DOHH2 (cell line): ENCODE results near the gene ZFR.

Experiments
- H3F3A ChIP-seq: fragments of 200-600 bp; sonication (generic), shearing (Covaris generic); 2 replicates; pipeline ENCODE4 v1.6.0; 2016; ENCODE audit warnings: antibody characterized with exemption, mild to moderate bottlenecking; ENCODE audit not compliant: control insufficient read depth, insufficient read depth
- H3K27ac ChIP-seq: fragments of 200-600 bp; sonication (generic); 2 replicates; pipeline ENCODE4 v1.5.1; 2014; ENCODE audit warnings: low read depth, mild to moderate bottlenecking, low read length, moderate library complexity
- H3K27me3 ChIP-seq: fragments of 200-600 bp; sonication (generic); 2 replicates; pipeline ENCODE4 v1.6.1; 2014; ENCODE audit warnings: mild to moderate bottlenecking, low read length, mixed read lengths; ENCODE audit not compliant: control insufficient read depth
- H3K36me3 ChIP-seq: fragments of 200-600 bp; sonication (generic); 2 replicates; pipeline ENCODE4 v1.6.1; 2014; ENCODE audit warnings: mild to moderate bottlenecking, low read length, moderate library complexity, mixed read lengths; ENCODE audit not compliant: control insufficient read depth
- H3K4me1 ChIP-seq: fragments of 200-600 bp; sonication (generic); 2 replicates; pipeline ENCODE4 v1.6.1; 2014; ENCODE audit warnings: mild to moderate bottlenecking, low read length, mixed read lengths; ENCODE audit not compliant: control insufficient read depth
- H3K4me2 ChIP-seq: fragments of 200-600 bp; sonication (generic); 2 replicates; pipeline ENCODE4 v1.6.0; 2014; ENCODE audit warnings: mild to moderate bottlenecking, low read length, moderate library complexity
- H3K4me3 ChIP-seq: fragments of 200-600 bp; sonication (generic); 2 replicates; pipeline ENCODE4 v1.5.1; 2014; ENCODE audit warnings: mild to moderate bottlenecking, low read length, mixed read lengths
- H3K79me2 ChIP-seq: fragments of 200-600 bp; sonication (generic); 2 replicates; pipeline ENCODE4 v1.6.1; 2014; ENCODE audit warnings: mild to moderate bottlenecking, low read length, mixed read lengths; ENCODE audit not compliant: control insufficient read depth
- H3K9me2 ChIP-seq: fragments of 200-600 bp; sonication (generic); replicated peaks from 2 replicates; pipeline ENCODE4 v1.6.1; 2014; ENCODE audit warnings: mild to moderate bottlenecking, low read length, mixed read lengths; ENCODE audit not compliant: control insufficient read depth
- H3K9me3 ChIP-seq: fragments of 200-600 bp; sonication (generic); 2 replicates; pipeline ENCODE4 v1.6.1; 2014; ENCODE audit warnings: antibody characterized with exemption, low read length, mixed read lengths; ENCODE audit not compliant: control insufficient read depth, insufficient read depth
- H4K20me1 ChIP-seq: fragments of 200-600 bp; sonication (generic); 2 replicates; pipeline ENCODE4 v1.6.0; 2014; ENCODE audit warnings: low read depth, mild to moderate bottlenecking, antibody characterized with exemption, low read length, moderate library complexity; ENCODE audit not compliant: control insufficient read depth, insufficient read depth
- CTCF ChIP-seq: fragments of 200-600 bp; sonication (generic); IDR thresholded peaks from one replicate; pipeline ENCODE4 v1.5.1; 2014; ENCODE audit warnings: antibody characterized with exemption, mild to moderate bottlenecking, low read depth, low read length; ENCODE audit not compliant: poor library complexity, severe bottlenecking
- EZH2phosphoT487 ChIP-seq: fragments of 200-600 bp; sonication (generic); IDR thresholded peaks from 2 replicates; pipeline ENCODE4 v1.6.1; 2017; ENCODE audit warnings: borderline replicate concordance, mild to moderate bottlenecking, antibody characterized with exemption, low read length, moderate library complexity, mixed read lengths

ZFR gene

DNA sequence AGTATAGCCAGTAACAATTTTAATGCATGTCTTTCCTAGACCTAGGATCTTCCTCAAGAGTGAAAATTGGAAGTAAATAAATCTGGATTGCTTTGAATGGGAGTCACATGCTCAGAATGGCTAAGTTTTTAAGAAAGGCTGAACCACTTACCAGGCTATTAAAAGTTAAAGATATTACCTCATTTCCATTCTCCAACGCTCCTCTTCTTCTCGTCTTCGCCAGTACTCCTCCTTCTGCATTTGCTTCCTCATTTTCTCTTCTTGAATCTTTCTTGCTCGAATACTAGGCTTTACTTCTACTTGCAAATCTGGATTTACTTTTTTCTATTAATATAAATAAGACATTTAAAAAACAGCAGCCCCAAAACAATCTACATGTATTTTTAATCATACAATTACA, 49.6 kb downstream of the ZFR start:
- H4K20me1 ChIP-seq: no peaks in the 10 kb centered on the region
- no peaks in the 10 kb centered on the region for H3K4me1 ChIP-seq
- TF ChIP-seq CTCF (no peak), EZH2phosphoT487 (no peak)
- H3K79me2 ChIP-seq: no peaks in the 10 kb centered on the region
- no peaks in the 10 kb centered on the region for H3K9me3 ChIP-seq
- H3K4me3 ChIP-seq: no peak overlapping the region
- no peaks in the 10 kb centered on the region for H3K27me3 ChIP-seq
- H3K9me2 ChIP-seq: no peaks in the 10 kb centered on the region
- H3K27ac ChIP-seq: no peak overlapping the region
- peaks cover 71% of the 10 kb centered on the region for H3K36me3 ChIP-seq
- H3F3A ChIP-seq: 0 out of 2 replicates have a peak, but pooled peaks cover 3% of the 10 kb centered on the region
- H3K4me2 ChIP-seq: no peak overlapping the region

- no peak for TF ChIP-seq EZH2phosphoT487
- no peak for TF ChIP-seq CTCF
- H3K79me2 ChIP-seq: no peaks in the 10 kb centered on the region
- H3K27me3 ChIP-seq: no peaks in the 10 kb centered on the region
- no peak overlapping the region for H3K4me2 ChIP-seq
- H3F3A ChIP-seq: 0 out of 2 replicates have a peak, but pooled peaks cover 3% of the 10 kb centered on the region
- H3K9me2 ChIP-seq: no peaks in the 10 kb centered on the region
- no peaks in the 10 kb centered on the region for H4K20me1 ChIP-seq
- H3K9me3 ChIP-seq: no peaks in the 10 kb centered on the region
- H3K27ac ChIP-seq: no peak overlapping the region
- no peaks in the 10 kb centered on the region for H3K4me1 ChIP-seq
- H3K36me3 ChIP-seq: peaks cover 75% of the 10 kb centered on the region
- no peak overlapping the region for H3K4me3 ChIP-seq
These were observed 52.5 kb downstream of the ZFR start for GRCh38 chr5:32392039-32392438.

DNA sequence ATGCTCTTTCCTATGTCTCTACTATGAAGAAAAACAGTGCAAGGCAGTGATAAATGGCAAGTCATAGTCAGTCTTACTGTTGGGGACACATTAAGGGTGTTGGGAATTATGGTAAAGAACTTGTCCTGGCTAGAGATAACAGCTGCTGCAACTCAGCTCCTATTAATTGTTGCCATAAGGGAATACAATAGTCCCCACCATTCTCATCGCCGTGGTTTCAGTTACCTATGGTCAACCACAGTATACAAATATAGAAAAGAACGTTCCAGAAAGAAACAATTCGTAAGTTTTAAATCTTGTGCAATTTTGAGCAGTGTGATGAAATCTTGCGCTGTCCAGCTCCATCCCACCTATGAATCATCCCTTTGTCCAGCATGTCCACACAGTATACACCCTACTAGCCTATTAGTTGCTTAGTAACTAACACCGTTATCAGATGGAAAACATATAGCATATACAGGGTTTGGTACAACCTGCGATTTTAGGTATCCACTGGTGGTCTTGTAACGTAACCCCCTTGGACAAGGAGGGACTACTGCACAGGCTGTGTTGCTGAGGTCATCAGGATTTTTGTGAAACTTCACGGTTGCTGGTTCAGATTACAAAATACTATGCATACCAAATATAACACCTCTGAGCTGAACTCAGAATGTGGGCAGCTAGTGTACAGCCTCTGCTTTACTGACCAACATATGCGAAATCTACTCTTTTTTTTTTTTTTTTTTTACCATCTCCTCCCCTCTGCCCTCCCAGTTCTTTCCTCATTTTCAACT, 53.5 kb downstream of the ZFR start:
- H3F3A ChIP-seq: 0 out of 2 replicates have a peak, but pooled peaks cover 3% of the 10 kb centered on the region
- no peak overlapping the region for H3K4me3 ChIP-seq
- no peak overlapping the region for H3K27ac ChIP-seq

More for the DNA sequence above, 53.5 kb downstream of the ZFR start:
- Histone ChIP-seq H3K9me2 (no peaks in the 10 kb centered on the region), H4K20me1 (no peaks in the 10 kb centered on the region), H3K27me3 (no peaks in the 10 kb centered on the region), H3K9me3 (no peaks in the 10 kb centered on the region), H3K36me3 (peaks cover 75% of the 10 kb centered on the region), H3K79me2 (no peaks in the 10 kb centered on the region), H3K4me2 (no peak overlapping the region), H3K4me1 (0 out of 2 replicates have a peak, but pooled peaks cover under 1% of the 10 kb centered on the region)
- TF ChIP-seq EZH2phosphoT487 (no peak), CTCF (no peak)
